ENCODE data around the gene METTL1. TPM values are rescaled to one million over a fixed set of nuclear protein-coding genes. Genes with fewer than 3 reads are reported as not detected.

The METTL1 gene
- total and polyA plus RNA-seq, 9 of the 15 experiments (the other 6 are each of a cell fraction or from before 2014, with no cell fraction given), result 12.6 to 65.9 (median 39.2) TPM

GRCh38 chr12:57729321-57729844 is 42.5 kb downstream of the METTL1 start:
- FAIRE-seq, result no peak
- WGBS (ENCODE audit: insufficient coverage, low coverage, missing lambda C conversion rate), result 3% methylated on average over 3 of the region's 5 CpGs
- CTCF ChIA-PET (ENCODE audit: low intra/inter-chr PET ratio), result no interaction called here
- Histone ChIP-seq H3K9ac (ENCODE audit: insufficient read depth in 1 of 2, low read depth in 2 of 2, low read length in 2 of 2) (no peak overlapping the region), H3K4me1 (replicated peaks in 1 of 2; ENCODE audit: control insufficient read depth in 2 of 2, insufficient read depth in 2 of 2, low read length in 2 of 2) (peaks cover 0 to 17% of the 10 kb centered on the region in 2 experiments; a peak in 2 of 5 replicates), H3K27ac (ENCODE audit: extremely low read depth, low read depth, low read length) (no peak overlapping the region), H3K4me3 (no peak overlapping the region), H3K79me2 (ENCODE audit: control insufficient read depth, insufficient read depth, low read length) (no peaks in the 10 kb centered on the region), H3K36me3 (ENCODE audit: control insufficient read depth, insufficient read depth, low read length) (no peaks in the 10 kb centered on the region), H3K27me3 (ENCODE audit: control insufficient read depth in 2 of 2, insufficient read depth in 2 of 2, low read length in 2 of 2) (peaks cover 33 to 50% of the 10 kb centered on the region in 2 experiments), H2AFZ (ENCODE audit: low read depth, low read length) (no peak overlapping the region), H3K9me3 (replicated peaks; ENCODE audit: control insufficient read depth, insufficient read depth, low read depth, low read length) (no peaks in the 10 kb centered on the region; the same call in 1 of the 2 replicates), H3K4me2 (ENCODE audit: insufficient read depth, low read length) (no peak overlapping the region), H3K9me1 (ENCODE audit: control insufficient read depth, insufficient read depth, low read length) (peaks cover 4% of the 10 kb centered on the region), H4K20me1 (replicated peaks; ENCODE audit: control insufficient read depth, insufficient read depth, low read length) (no peaks in the 10 kb centered on the region; the same call in 1 of the 2 replicates)
- DNase-seq (ENCODE audit: extremely low read depth in 1 of 4, low spot score in 3 of 4), result no peak
- in situ Hi-C loops (cut with MboI), result no loop called here
- no peak for TF ChIP-seq CREBBP (IDR thresholded peaks at IDR 0.05; ENCODE audit: low read depth, low read length)
- POLR2A ChIA-PET, result interaction anchor here (0.5 to 1.2 kb wide), 5 partner anchors 10 to 1803 kb away, joined by 3 to 6 read pairs (median 3); no protein-coding TSS in a partner anchor
- intact Hi-C loops (cut with micrococcal nuclease), result loop anchor here (1.0 kb wide), 1 partner anchor 143 kb away; no protein-coding TSS in a partner anchor
- no TSS peak for BruUV-seq (replicated peaks)
- ATAC-seq, result no peak

GRCh38 chr12:57727758-57728395 is 44.0 kb downstream of the METTL1 start:
- 7% methylated on average over 17 of the region's 21 CpGs for WGBS (ENCODE audit: insufficient coverage, low coverage, missing lambda C conversion rate)
- Histone ChIP-seq H2AFZ (ENCODE audit: low read depth, low read length) (no peak overlapping the region), H3K36me3 (ENCODE audit: control insufficient read depth, insufficient read depth, low read length) (no peaks in the 10 kb centered on the region), H3K9ac (ENCODE audit: insufficient read depth in 1 of 2, low read depth in 2 of 2, low read length in 2 of 2) (peak overlapping the region in 1 of 2 experiments; percentile 68; a peak in 1 of 4 replicates), H3K4me3 (no peak overlapping the region), H3K27me3 (ENCODE audit: control insufficient read depth in 2 of 2, insufficient read depth in 2 of 2, low read length in 2 of 2) (peaks cover 33 to 37% of the 10 kb centered on the region in 2 experiments), H3K79me2 (ENCODE audit: control insufficient read depth, insufficient read depth, low read length) (no peaks in the 10 kb centered on the region), H3K9me3 (replicated peaks; ENCODE audit: control insufficient read depth, insufficient read depth, low read depth, low read length) (no peaks in the 10 kb centered on the region; the same call in 1 of the 2 replicates), H3K9me1 (ENCODE audit: control insufficient read depth, insufficient read depth, low read length) (peaks cover 4% of the 10 kb centered on the region), H3K4me1 (replicated peaks in 1 of 2; ENCODE audit: control insufficient read depth in 2 of 2, insufficient read depth in 2 of 2, low read length in 2 of 2) (peaks cover 0 to 20% of the 10 kb centered on the region in 2 experiments; a peak in 2 of 5 replicates), H3K4me2 (ENCODE audit: insufficient read depth, low read length) (no peak overlapping the region), H3K27ac (ENCODE audit: extremely low read depth, low read depth, low read length) (no peak overlapping the region), H4K20me1 (replicated peaks; ENCODE audit: control insufficient read depth, insufficient read depth, low read length) (no peaks in the 10 kb centered on the region; the same call in 1 of the 2 replicates)
- no peak for DNase-seq (ENCODE audit: extremely low read depth in 1 of 4, low spot score in 3 of 4)
- no peak for FAIRE-seq
- in situ Hi-C loops (cut with MboI), result no loop called here
- POLR2A ChIA-PET, result no interaction called here
- intact Hi-C loops (cut with micrococcal nuclease), result no loop called here
- BruUV-seq (replicated peaks), result no TSS peak
- CTCF ChIA-PET (ENCODE audit: low intra/inter-chr PET ratio), result no interaction called here
- peak; percentile 27; the same call in 1 of the 3 replicates for ATAC-seq
- peak; percentile 87 for TF ChIP-seq REST (IDR thresholded peaks at IDR 0.05; ENCODE audit: borderline replicate concordance)
- no peak for TF ChIP-seq REST (CRISPR knock-in tag; IDR thresholded peaks at IDR 0.05; ENCODE audit: low read depth)
- TF ChIP-seq ETS1 (conservative IDR thresholded peaks at IDR 0.05; ENCODE audit: control insufficient read depth, low read depth, low read length), result no peak

All from K562 (cell line).